HepG2 (cell line): ENCODE measurements around the gene RAD54L. TPM values are rescaled to one million over a fixed set of nuclear protein-coding genes. Genes with fewer than 3 reads are reported as not detected.

Experiments
- ARHGAP35 ChIP-seq: sonication (generic); formaldehyde crosslinking; IDR thresholded peaks from 2 replicates; pipeline ENCODE4 v1.9.0; 2022; ENCODE audit warnings: mild to moderate bottlenecking, inconsistent platforms, moderate library complexity, missing genetic modification reagents, borderline replicate concordance
- EZH2 ChIP-seq: conservative IDR thresholded peaks from 2 replicates; pipeline ENCODE4 v1.6.1; 2012; ENCODE audit warnings: mild to moderate bottlenecking, low read depth, low read length, moderate library complexity
- FOSL2 ChIP-seq: sonication (generic); formaldehyde crosslinking; IDR thresholded peaks from 2 replicates; pipeline ENCODE4 v1.4.0; 2020; ENCODE audit warnings: missing genetic modification reagents
- GLI4 ChIP-seq: sonication (generic); formaldehyde crosslinking; IDR thresholded peaks from 2 replicates; pipeline ENCODE4 v1.5.1; 2020; ENCODE audit warnings: missing genetic modification reagents, mild to moderate bottlenecking, moderate library complexity, borderline replicate concordance
- KAT2B ChIP-seq: fragments of 150-350 bp; IDR thresholded peaks from 2 replicates; pipeline ENCODE4 v1.6.1; 2014; ENCODE audit warnings: low read depth, low read length, borderline replicate concordance
- MXD4 ChIP-seq: IDR thresholded peaks from 2 replicates; pipeline ENCODE4 v1.6.1; 2016; ENCODE audit warnings: mild to moderate bottlenecking, missing biosample characterization, missing genetic modification reagents
- PHF21A ChIP-seq: sonication (generic); formaldehyde crosslinking; IDR thresholded peaks from 2 replicates; pipeline ENCODE4 v1.5.0; 2020; ENCODE audit warnings: mild to moderate bottlenecking, missing genetic modification reagents
- PTBP1 ChIP-seq: fragments of 200-400 bp; formaldehyde crosslinking; IDR thresholded peaks from 2 replicates; pipeline ENCODE4 v1.6.1; 2018; ENCODE audit warnings: low read length, low read depth; ENCODE audit not compliant: poor library complexity, severe bottlenecking
- SMARCC2 ChIP-seq: fragments of 450-650 bp; IDR thresholded peaks from 2 replicates; pipeline ENCODE4 v1.6.1; 2017; ENCODE audit warnings: antibody characterized with exemption, mild to moderate bottlenecking
- SMC3 ChIP-seq: IDR thresholded peaks from 2 replicates; pipeline ENCODE4 v1.6.1; 2011; ENCODE audit warnings: low read length, improper control_type of control experiment
- ZKSCAN5 ChIP-seq: sonication (generic); formaldehyde crosslinking; IDR thresholded peaks from 2 replicates; pipeline ENCODE4 v1.5.1; 2020; ENCODE audit warnings: mild to moderate bottlenecking, missing genetic modification reagents
- ZMAT3 ChIP-seq: sonication (generic); formaldehyde crosslinking; conservative IDR thresholded peaks from 2 replicates; pipeline ENCODE4 v1.7.0; 2021; ENCODE audit warnings: missing genetic modification reagents
- ZNF556 ChIP-seq: sonication (generic); formaldehyde crosslinking; IDR thresholded peaks from 2 replicates; pipeline ENCODE4 v1.4.0; 2020; ENCODE audit warnings: mild to moderate bottlenecking, missing genetic modification reagents, borderline replicate concordance
- ZSCAN21 ChIP-seq: sonication (generic); formaldehyde crosslinking; IDR thresholded peaks from 2 replicates; pipeline ENCODE4 v1.8.0; 2022; ENCODE audit warnings: mild to moderate bottlenecking, missing genetic modification reagents, moderate library complexity, borderline replicate concordance
- polyA plus RNA-seq, 8 experiments: library from polyadenylated mRNA; depleted of rRNA in 3 of 8; stranded (reverse) in 7 of 8; unstranded in 1 of 8; fragments of >200 nt; fragmentation: Illumina TruSeq in 4 of 8; extraction: Trizol in 4 of 8; gene quantifications; 2 replicates each; pipeline versions ENCODE4 v1.2.1 to v1.2.3, GENCODE V29; 2011 to 2016; ENCODE audit warnings: low read depth in 4 of 8, missing spikeins in 1 of 8, mixed read lengths in 1 of 8; ENCODE audit not compliant: insufficient read depth in 1 of 8
- total RNA-seq, 5 experiments: library from RNA; depleted of rRNA; stranded (reverse); fragments of >200 nt; fragmentation: Illumina TruSeq; extraction: Trizol; gene quantifications; 2 replicates each; pipeline ENCODE4 v1.2.3, GENCODE V29; 2016; ENCODE audit warnings: low read depth in 1 of 5
- TF ChIP-seq, protein P1 (sequence below): sonication (generic); formaldehyde crosslinking; IDR thresholded peaks from 2 replicates; pipeline ENCODE4 v1.8.1; 2023; ENCODE audit warnings: missing genetic modification reagents, mild to moderate bottlenecking, borderline replicate concordance
- TF ChIP-seq, protein P2 (sequence below): sonication (generic); formaldehyde crosslinking; IDR thresholded peaks from 2 replicates; pipeline ENCODE4 v1.4.0; 2020; ENCODE audit warnings: missing genetic modification reagents
- TF ChIP-seq, protein P3 (sequence below): sonication (generic); formaldehyde crosslinking; IDR thresholded peaks from 2 replicates; pipeline ENCODE4 v1.8.0; 2022; ENCODE audit warnings: mild to moderate bottlenecking, missing genetic modification reagents; ENCODE audit not compliant: insufficient replicate concordance
- TF ChIP-seq, protein P4 (sequence below): sonication (generic); formaldehyde crosslinking; IDR thresholded peaks from 2 replicates; pipeline ENCODE4 v1.9.0; 2021; ENCODE audit warnings: missing genetic modification reagents, borderline replicate concordance
- TF ChIP-seq, protein P5 (sequence below): sonication (generic); formaldehyde crosslinking; IDR thresholded peaks from 2 replicates; pipeline ENCODE4 v1.4.0; 2020; ENCODE audit warnings: missing genetic modification reagents

Gene RAD54L
- total and polyA plus RNA-seq, 2 of the 13 experiments (the other 11 are each of a cell fraction or from before 2014, with no cell fraction given): 10.2 to 30.0 TPM

DNA sequence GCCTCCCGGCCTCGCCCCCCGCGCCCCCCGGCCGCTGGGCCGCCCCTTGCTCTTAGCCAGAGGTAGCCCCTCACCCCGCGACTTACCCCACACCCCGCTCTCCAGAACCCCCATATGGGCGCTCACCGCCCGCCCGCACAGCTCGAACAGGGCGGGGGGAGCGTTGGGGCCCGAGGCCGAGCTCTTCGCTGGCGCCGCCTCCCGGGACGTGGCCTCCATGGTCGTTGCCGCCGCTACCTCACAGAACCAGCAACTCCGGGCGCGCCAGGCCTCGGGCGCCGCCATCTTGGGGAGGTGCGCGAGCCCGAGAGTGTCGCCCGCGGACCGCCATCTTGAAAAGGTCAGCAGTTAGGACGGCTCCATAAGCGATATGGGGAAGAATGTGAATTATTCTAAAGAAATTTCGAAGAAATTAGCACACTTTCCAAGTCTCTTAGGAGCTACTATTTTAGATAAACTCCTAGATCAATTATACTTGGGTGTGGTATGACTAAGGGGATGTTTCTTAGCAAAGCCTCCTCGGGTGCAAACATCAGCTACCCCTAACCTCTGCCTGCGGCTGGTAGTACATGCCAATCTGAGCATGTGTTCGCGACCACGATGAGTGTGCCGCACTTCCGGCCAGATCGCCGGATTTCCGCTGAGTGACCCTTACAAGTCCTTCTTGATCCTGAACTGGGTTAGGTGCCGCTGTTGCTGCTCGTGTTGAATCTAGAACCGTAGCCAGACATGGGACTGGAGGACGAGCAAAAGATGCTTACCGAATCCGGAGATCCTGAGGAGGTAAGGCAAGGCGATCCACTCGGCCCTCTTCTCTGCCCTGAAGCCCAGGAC lies 55.7 kb downstream of the RAD54L start, which contains the start of the genes LRRC41 and UQCRH (continued):
- TF ChIP-seq, protein P1, sequence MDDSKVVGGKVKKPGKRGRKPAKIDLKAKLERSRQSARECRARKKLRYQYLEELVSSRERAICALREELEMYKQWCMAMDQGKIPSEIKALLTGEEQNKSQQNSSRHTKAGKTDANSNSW (CRISPR knock-in tag): no peak
- TF ChIP-seq, protein P2, sequence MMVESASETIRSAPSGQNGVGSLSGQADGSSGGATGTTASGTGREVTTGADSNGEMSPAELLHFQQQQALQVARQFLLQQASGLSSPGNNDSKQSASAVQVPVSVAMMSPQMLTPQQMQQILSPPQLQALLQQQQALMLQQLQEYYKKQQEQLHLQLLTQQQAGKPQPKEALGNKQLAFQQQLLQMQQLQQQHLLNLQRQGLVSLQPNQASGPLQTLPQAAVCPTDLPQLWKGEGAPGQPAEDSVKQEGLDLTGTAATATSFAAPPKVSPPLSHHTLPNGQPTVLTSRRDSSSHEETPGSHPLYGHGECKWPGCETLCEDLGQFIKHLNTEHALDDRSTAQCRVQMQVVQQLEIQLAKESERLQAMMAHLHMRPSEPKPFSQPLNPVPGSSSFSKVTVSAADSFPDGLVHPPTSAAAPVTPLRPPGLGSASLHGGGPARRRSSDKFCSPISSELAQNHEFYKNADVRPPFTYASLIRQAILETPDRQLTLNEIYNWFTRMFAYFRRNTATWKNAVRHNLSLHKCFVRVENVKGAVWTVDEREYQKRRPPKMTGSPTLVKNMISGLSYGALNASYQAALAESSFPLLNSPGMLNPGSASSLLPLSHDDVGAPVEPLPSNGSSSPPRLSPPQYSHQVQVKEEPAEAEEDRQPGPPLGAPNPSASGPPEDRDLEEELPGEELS (CRISPR knock-in tag): 0 out of 2 replicates have a peak, but pooled peaks have one; percentile 14
- TF ChIP-seq PHF21A (CRISPR knock-in tag) (no peak; the same call in 1 of the 2 replicates), SMC3 (no peak), ZNF556 (peak; percentile 37; the same call in 1 of the 2 replicates), ZSCAN21 (CRISPR knock-in tag) (no peak; the same call in 1 of the 2 replicates), MXD4 (CRISPR knock-in tag) (no peak), EZH2 (no peak), FOSL2 (CRISPR knock-in tag) (peak; percentile 35; the same call in 1 of the 2 replicates), ZKSCAN5 (no peak), SMARCC2 (no peak), GLI4 (CRISPR knock-in tag) (no peak), ARHGAP35 (0 out of 2 replicates have a peak, but pooled peaks have one; percentile 54), KAT2B (no peak), PTBP1 (no peak), ZMAT3 (CRISPR knock-in tag) (no peak)
- TF ChIP-seq, protein P3, sequence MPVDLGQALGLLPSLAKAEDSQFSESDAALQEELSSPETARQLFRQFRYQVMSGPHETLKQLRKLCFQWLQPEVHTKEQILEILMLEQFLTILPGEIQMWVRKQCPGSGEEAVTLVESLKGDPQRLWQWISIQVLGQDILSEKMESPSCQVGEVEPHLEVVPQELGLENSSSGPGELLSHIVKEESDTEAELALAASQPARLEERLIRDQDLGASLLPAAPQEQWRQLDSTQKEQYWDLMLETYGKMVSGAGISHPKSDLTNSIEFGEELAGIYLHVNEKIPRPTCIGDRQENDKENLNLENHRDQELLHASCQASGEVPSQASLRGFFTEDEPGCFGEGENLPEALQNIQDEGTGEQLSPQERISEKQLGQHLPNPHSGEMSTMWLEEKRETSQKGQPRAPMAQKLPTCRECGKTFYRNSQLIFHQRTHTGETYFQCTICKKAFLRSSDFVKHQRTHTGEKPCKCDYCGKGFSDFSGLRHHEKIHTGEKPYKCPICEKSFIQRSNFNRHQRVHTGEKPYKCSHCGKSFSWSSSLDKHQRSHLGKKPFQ (CRISPR knock-in tag): no peak
- TF ChIP-seq, protein P4, sequence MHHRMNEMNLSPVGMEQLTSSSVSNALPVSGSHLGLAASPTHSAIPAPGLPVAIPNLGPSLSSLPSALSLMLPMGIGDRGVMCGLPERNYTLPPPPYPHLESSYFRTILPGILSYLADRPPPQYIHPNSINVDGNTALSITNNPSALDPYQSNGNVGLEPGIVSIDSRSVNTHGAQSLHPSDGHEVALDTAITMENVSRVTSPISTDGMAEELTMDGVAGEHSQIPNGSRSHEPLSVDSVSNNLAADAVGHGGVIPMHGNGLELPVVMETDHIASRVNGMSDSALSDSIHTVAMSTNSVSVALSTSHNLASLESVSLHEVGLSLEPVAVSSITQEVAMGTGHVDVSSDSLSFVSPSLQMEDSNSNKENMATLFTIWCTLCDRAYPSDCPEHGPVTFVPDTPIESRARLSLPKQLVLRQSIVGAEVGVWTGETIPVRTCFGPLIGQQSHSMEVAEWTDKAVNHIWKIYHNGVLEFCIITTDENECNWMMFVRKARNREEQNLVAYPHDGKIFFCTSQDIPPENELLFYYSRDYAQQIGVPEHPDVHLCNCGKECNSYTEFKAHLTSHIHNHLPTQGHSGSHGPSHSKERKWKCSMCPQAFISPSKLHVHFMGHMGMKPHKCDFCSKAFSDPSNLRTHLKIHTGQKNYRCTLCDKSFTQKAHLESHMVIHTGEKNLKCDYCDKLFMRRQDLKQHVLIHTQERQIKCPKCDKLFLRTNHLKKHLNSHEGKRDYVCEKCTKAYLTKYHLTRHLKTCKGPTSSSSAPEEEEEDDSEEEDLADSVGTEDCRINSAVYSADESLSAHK (CRISPR knock-in tag): no peak
- TF ChIP-seq, protein P5, sequence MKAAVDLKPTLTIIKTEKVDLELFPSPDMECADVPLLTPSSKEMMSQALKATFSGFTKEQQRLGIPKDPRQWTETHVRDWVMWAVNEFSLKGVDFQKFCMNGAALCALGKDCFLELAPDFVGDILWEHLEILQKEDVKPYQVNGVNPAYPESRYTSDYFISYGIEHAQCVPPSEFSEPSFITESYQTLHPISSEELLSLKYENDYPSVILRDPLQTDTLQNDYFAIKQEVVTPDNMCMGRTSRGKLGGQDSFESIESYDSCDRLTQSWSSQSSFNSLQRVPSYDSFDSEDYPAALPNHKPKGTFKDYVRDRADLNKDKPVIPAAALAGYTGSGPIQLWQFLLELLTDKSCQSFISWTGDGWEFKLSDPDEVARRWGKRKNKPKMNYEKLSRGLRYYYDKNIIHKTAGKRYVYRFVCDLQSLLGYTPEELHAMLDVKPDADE (CRISPR knock-in tag): 0 out of 2 replicates have a peak, but pooled peaks have one; percentile 9
